Neural progenitor cell (in vitro differentiated cells): ENCODE measurements around the gene ANKRD13D. TPM values are rescaled to one million over a fixed set of nuclear protein-coding genes. Genes with fewer than 3 reads are reported as not detected.

Source experiments
- DNase-seq: peaks from one replicate; pipeline ENCODE4 v3.0.0-alpha.2; 2016; ENCODE audit warnings: low spot score
- H2AFZ ChIP-seq: fragments of 200-600 bp; sonication (generic); replicated peaks from 2 replicates; pipeline ENCODE4 v1.6.1; 2016; ENCODE audit warnings: antibody characterized with exemption
- H3F3A ChIP-seq: fragments of 200-600 bp; sonication (generic); 2 replicates; pipeline ENCODE4 v1.6.1; 2016; ENCODE audit warnings: antibody characterized with exemption, low read depth
- H3K27ac ChIP-seq: fragments of 200-600 bp; sonication (generic); 2 replicates; pipeline ENCODE4 v1.5.1; 2016; ENCODE audit warnings: mild to moderate bottlenecking
- H3K27me3 ChIP-seq: fragments of 200-600 bp; sonication (generic); 2 replicates; pipeline ENCODE4 v1.6.1; 2016; ENCODE audit warnings: mild to moderate bottlenecking, moderate library complexity
- H3K36me3 ChIP-seq: fragments of 200-600 bp; sonication (generic); 2 replicates; pipeline ENCODE4 v1.5.1; 2016
- H3K4me1 ChIP-seq: fragments of 200-600 bp; sonication (generic); 2 replicates; pipeline ENCODE4 v1.6.1; 2016; ENCODE audit warnings: mixed run types
- H3K4me2 ChIP-seq: fragments of 200-600 bp; sonication (generic); 2 replicates; pipeline ENCODE4 v1.6.1; 2016
- H3K4me3 ChIP-seq: fragments of 200-600 bp; sonication (generic); 2 replicates; pipeline ENCODE4 v1.5.1; 2016
- H3K79me2 ChIP-seq: fragments of 200-600 bp; sonication (generic); 2 replicates; pipeline ENCODE4 v1.6.1; 2016; ENCODE audit warnings: low read depth
- H3K9ac ChIP-seq: fragments of 200-600 bp; sonication (generic); 2 replicates; pipeline ENCODE4 v1.6.1; 2016
- H3K9me3 ChIP-seq: fragments of 200-600 bp; sonication (generic); 2 replicates; pipeline ENCODE4 v1.5.1; 2016; ENCODE audit warnings: low read depth
- H4K20me1 ChIP-seq: fragments of 200-600 bp; sonication (generic); 2 replicates; pipeline ENCODE4 v1.6.1; 2016; ENCODE audit warnings: low read depth
- H3K27ac Mint-ChIP-seq: 3 replicates; pipeline ENCODE4 v1.8.0; 2021; ENCODE audit warnings: mixed read lengths
- H3K27me3 Mint-ChIP-seq: 2 replicates; pipeline ENCODE4 v1.8.0; 2022; ENCODE audit warnings: low read depth, mild to moderate bottlenecking, inconsistent platforms, moderate library complexity, mixed read lengths; ENCODE audit not compliant: insufficient read depth
- H3K36me3 Mint-ChIP-seq: 3 replicates; pipeline ENCODE4 v1.8.0; 2021; ENCODE audit warnings: mixed read lengths
- H3K4me1 Mint-ChIP-seq: 3 replicates; pipeline ENCODE4 v1.8.0; 2021; ENCODE audit warnings: mixed read lengths
- H3K4me3 Mint-ChIP-seq: 3 replicates; pipeline ENCODE4 v1.8.0; 2021; ENCODE audit warnings: mild to moderate bottlenecking, moderate library complexity, mixed read lengths
- H3K9me3 Mint-ChIP-seq: 3 replicates; pipeline ENCODE4 v1.8.0; 2020; ENCODE audit warnings: mixed read lengths
- CTCF ChIP-seq: fragments of 200-600 bp; sonication (generic); IDR thresholded peaks from 2 replicates; pipeline ENCODE4 v1.5.1; 2017; ENCODE audit warnings: antibody characterized with exemption, mild to moderate bottlenecking
- EZH2 ChIP-seq: fragments of 200-600 bp; sonication (generic); IDR thresholded peaks from 2 replicates; pipeline ENCODE4 v1.6.1; 2017; ENCODE audit warnings: antibody characterized with exemption, mild to moderate bottlenecking, moderate library complexity
- EZH2phosphoT487 ChIP-seq: fragments of 200-600 bp; sonication (generic); IDR thresholded peaks from 2 replicates; pipeline ENCODE4 v1.6.1; 2017; ENCODE audit warnings: antibody characterized with exemption
- total RNA-seq: library from RNA; depleted of rRNA; stranded (reverse); fragments of >200 nt; gene quantifications from 2 replicates; pipeline ENCODE4 v1.2.3, GENCODE V29; 2015; ENCODE audit warnings: low replicate concordance

The ANKRD13D gene
- total RNA-seq, 1 donor from 2014 or later: 21.0 TPM

GRCh38 chr11:67332081-67332691, 43.1 kb downstream of the ANKRD13D start:
- H3K36me3 Mint-ChIP-seq: peaks cover 9% of the 10 kb centered on the region
- no peak overlapping the region for H3K27ac Mint-ChIP-seq
- Histone ChIP-seq H3K4me3 (no peak overlapping the region), H3K4me1 (no peaks in the 10 kb centered on the region), H3K27me3 (no peaks in the 10 kb centered on the region), H3K27ac (no peak overlapping the region), H3F3A (no peaks in the 10 kb centered on the region), H3K9ac (no peak overlapping the region), H3K79me2 (no peaks in the 10 kb centered on the region), H2AFZ (no peak overlapping the region), H3K9me3 (no peaks in the 10 kb centered on the region), H4K20me1 (no peaks in the 10 kb centered on the region), H3K36me3 (no peaks in the 10 kb centered on the region), H3K4me2 (no peak overlapping the region)
- no peak overlapping the region for H3K4me3 Mint-ChIP-seq
- no peak for DNase-seq
- TF ChIP-seq CTCF (no peak), EZH2 (no peak), EZH2phosphoT487 (no peak)
- no peaks in the 10 kb centered on the region for H3K27me3 Mint-ChIP-seq
- H3K4me1 Mint-ChIP-seq: no peaks in the 10 kb centered on the region
- H3K9me3 Mint-ChIP-seq: no peaks in the 10 kb centered on the region

- H3K27me3 Mint-ChIP-seq: no peaks in the 10 kb centered on the region
- no peaks in the 10 kb centered on the region for H3K27me3 ChIP-seq
- no peaks in the 10 kb centered on the region for H3K79me2 ChIP-seq
- no peaks in the 10 kb centered on the region for H4K20me1 ChIP-seq
- no peaks in the 10 kb centered on the region for H3F3A ChIP-seq
- H3K4me3 ChIP-seq: no peak overlapping the region
- no peaks in the 10 kb centered on the region for H3K4me1 Mint-ChIP-seq
- no peak for TF ChIP-seq CTCF
- no peaks in the 10 kb centered on the region for H3K4me1 ChIP-seq
- no peaks in the 10 kb centered on the region for H3K36me3 ChIP-seq
- peaks cover 10% of the 10 kb centered on the region for H3K36me3 Mint-ChIP-seq
- H3K4me2 ChIP-seq: no peak overlapping the region
- no peak overlapping the region for H2AFZ ChIP-seq
- H3K9ac ChIP-seq: no peak overlapping the region
- H3K27ac Mint-ChIP-seq: no peak overlapping the region
- no peaks in the 10 kb centered on the region for H3K9me3 Mint-ChIP-seq
- no peaks in the 10 kb centered on the region for H3K9me3 ChIP-seq
- H3K4me3 Mint-ChIP-seq: no peak overlapping the region
- DNase-seq: no peak
- H3K27ac ChIP-seq: no peak overlapping the region
Measured at GRCh38 chr11:67337257-67337656, 48.2 kb downstream of the ANKRD13D start.

GRCh38 chr11:67344264-67344663, 55.2 kb downstream of the ANKRD13D start:
- H3K79me2 ChIP-seq: no peaks in the 10 kb centered on the region
- Mint-ChIP-seq H3K27ac (no peak overlapping the region), H3K4me1 (peaks cover 10% of the 10 kb centered on the region), H3K9me3 (peaks cover 3% of the 10 kb centered on the region), H3K4me3 (no peak overlapping the region), H3K27me3 (peaks cover 2% of the 10 kb centered on the region), H3K36me3 (peaks cover 4% of the 10 kb centered on the region)
- H3K27ac ChIP-seq: no peak overlapping the region
- no peaks in the 10 kb centered on the region for H3K4me1 ChIP-seq
- TF ChIP-seq EZH2phosphoT487 (no peak), CTCF (no peak), EZH2 (no peak)
- H3K4me3 ChIP-seq: no peak overlapping the region
- no peak overlapping the region for H3K4me2 ChIP-seq
- H4K20me1 ChIP-seq: no peaks in the 10 kb centered on the region
- H3K9me3 ChIP-seq: no peaks in the 10 kb centered on the region
- H3K9ac ChIP-seq: no peak overlapping the region
- no peaks in the 10 kb centered on the region for H3K27me3 ChIP-seq
- no peaks in the 10 kb centered on the region for H3K36me3 ChIP-seq
- no peak overlapping the region for H2AFZ ChIP-seq
- H3F3A ChIP-seq: no peaks in the 10 kb centered on the region
- DNase-seq: no peak
